HK-2 (cell line): ENCODE measurements around the gene IL17A.
"Not testable (repeated sequence)": the region's sequence is repeated elsewhere in the genome, so short reads cannot be mapped to it uniquely, and the experiment has no call there.

Source experiments
- DNase-seq: peaks from one replicate; pipeline ENCODE4 v3.0.0-alpha.2; 2018; ENCODE audit not compliant: unreplicated experiment

IL17A gene

GRCh38 chr6:52164319-52165094, 21.7 kb upstream of the IL17A start:
- DNase-seq = no peak

GRCh38 chr6:52167267-52167666, 18.9 kb upstream of the IL17A start:
- DNase-seq = no peak

GRCh38 chr6:52168351-52168750, 17.8 kb upstream of the IL17A start:
- DNase-seq = not testable (repeated sequence)

- DNase-seq = no peak
These were observed 12.1 kb upstream of the IL17A start for GRCh38 chr6:52174118-52174517.

GRCh38 chr6:52176550-52176949, 9.6 kb upstream of the IL17A start:
- no peak for DNase-seq

- DNase-seq = no peak
These were observed 8.2 kb upstream of the IL17A start for GRCh38 chr6:52177961-52178360.

GRCh38 chr6:52180787-52181558, 5.2 kb upstream of the IL17A start:
- no peak for DNase-seq

GRCh38 chr6:52183131-52183713, 3.0 kb upstream of the IL17A start:
- no peak for DNase-seq

- no peak for DNase-seq
These were observed 305 bp downstream of the IL17A start for GRCh38 chr6:52186480-52186879.

- DNase-seq = no peak
These were observed 923 bp downstream of the IL17A start for GRCh38 chr6:52187098-52187497.

- no peak for DNase-seq
These were observed 3.8 kb downstream of the IL17A start for GRCh38 chr6:52189974-52190373.

- DNase-seq = no peak
These were observed 4.2 kb downstream of the IL17A start for GRCh38 chr6:52190409-52190808.

GRCh38 chr6:52191824-52192223, 5.6 kb downstream of the IL17A start:
- no peak for DNase-seq

- no peak for DNase-seq
These were observed 9.7 kb downstream of the IL17A start for GRCh38 chr6:52195886-52196285.

- not testable (repeated sequence) for DNase-seq
These were observed 13.9 kb downstream of the IL17A start for GRCh38 chr6:52200088-52200487.

- DNase-seq = no peak
These were observed 14.9 kb downstream of the IL17A start for GRCh38 chr6:52201046-52201445.

GRCh38 chr6:52201493-52201892, 15.3 kb downstream of the IL17A start:
- no peak for DNase-seq

GRCh38 chr6:52207066-52207465, 20.9 kb downstream of the IL17A start:
- DNase-seq = no peak

GRCh38 chr6:52208612-52209011, 22.4 kb downstream of the IL17A start:
- no peak for DNase-seq

GRCh38 chr6:52209770-52210169, 23.6 kb downstream of the IL17A start:
- DNase-seq = no peak

GRCh38 chr6:52210227-52210626, 24.1 kb downstream of the IL17A start:
- DNase-seq = no peak

GRCh38 chr6:52213127-52213526, 27.0 kb downstream of the IL17A start:
- no peak for DNase-seq

GRCh38 chr6:52215787-52216186, 29.6 kb downstream of the IL17A start:
- no peak for DNase-seq
